HG03103 (cell line): ENCODE measurements around the gene RASD2.

Experiments used
- ATAC-seq: cut with Tn5 transposase; IDR thresholded peaks from one replicate; pipeline ENCODE4 v1.9.1; 2021; ENCODE audit warnings: low read depth; ENCODE audit not compliant: unreplicated experiment

Gene RASD2

DNA sequence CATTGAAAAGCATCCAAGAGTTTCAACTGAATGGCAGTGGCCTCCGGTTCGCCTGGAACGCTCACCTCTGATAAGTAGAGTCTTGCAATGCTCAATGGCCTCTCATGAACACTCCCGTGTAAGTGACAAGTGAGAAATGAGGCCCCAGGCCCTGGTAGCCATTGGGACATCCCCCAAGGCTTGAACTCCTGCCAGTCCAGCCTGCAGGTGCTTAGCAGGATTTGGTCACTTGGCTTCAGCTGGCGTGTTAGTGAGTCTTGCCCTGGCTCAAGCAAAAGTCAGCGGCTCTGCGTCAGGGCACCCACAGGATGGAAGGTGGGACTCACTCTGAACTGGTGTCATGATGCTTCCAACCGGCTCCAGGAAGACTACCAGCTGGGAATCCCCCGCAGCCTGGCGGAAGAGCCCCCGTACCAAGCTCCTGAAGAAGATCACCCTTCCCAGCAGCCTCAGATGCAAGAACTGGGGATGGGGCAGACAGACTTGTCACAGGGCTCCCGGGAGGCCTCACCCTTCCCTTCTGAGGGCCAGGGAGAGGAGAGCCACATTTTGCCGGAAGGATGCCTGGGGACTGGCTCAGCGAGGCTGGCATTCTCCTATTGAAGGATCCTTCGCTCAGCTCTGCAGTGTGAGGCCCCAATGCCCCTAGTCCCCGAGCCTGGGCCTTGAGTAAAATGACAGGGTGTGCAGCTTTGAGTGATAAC is 57.2 kb downstream of the RASD2 start:
- ATAC-seq = no peak

DNA sequence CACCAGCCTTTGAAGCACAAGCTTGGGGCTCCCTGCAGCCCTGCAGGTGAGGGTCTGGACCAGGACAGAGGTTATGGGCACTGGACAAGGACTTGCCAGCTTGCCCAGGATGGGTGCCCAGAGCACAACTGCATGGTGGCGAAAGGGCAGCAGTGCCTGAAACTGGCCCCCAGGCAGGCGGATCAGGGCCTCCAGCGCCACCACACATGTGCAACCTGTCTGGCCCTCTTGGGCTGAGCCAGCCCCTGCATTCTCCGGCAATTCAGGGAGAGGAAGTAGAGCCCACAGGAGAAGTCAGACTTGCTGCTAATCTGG is 57.7 kb downstream of the RASD2 start:
- no peak for ATAC-seq

DNA sequence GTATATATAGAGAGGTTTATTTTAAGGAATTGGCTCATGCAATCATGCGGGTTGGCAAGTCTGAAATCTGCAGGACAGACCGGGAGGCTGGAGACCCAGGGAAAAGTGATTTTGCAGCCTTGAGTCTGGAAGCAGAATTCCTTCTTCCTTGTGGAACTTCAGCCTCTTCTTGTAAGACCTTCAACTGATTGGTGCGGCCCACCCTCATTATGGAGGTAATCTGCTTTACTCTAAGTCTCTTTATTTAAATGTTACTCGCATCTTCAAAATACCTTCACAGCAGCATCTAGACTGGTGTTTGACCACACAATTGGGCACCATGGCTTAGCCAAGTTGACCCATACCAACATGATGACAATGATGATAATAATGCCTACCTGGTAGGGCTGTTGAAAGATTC is 58.7 kb downstream of the RASD2 start:
- no peak for ATAC-seq

DNA sequence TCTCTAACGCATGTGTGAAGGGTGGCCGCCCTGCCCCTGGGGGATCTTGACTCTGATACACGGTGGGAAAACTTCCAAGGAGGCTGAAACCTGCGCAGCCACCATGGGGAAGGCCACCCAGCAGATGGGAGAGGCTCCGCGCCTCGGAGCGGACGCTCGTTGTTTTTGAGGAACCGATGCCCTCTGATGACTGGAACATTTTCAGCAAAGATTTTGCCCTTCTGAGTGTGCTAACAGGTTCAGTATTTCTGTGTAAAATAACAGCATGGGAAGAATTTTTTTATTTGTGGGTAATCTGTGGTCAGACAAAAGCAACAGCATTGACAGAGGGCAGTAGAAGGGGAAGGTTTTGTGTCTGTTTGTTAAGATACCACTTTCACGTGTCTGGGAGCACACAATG is 59.8 kb downstream of the RASD2 start:
- ATAC-seq = no peak

DNA sequence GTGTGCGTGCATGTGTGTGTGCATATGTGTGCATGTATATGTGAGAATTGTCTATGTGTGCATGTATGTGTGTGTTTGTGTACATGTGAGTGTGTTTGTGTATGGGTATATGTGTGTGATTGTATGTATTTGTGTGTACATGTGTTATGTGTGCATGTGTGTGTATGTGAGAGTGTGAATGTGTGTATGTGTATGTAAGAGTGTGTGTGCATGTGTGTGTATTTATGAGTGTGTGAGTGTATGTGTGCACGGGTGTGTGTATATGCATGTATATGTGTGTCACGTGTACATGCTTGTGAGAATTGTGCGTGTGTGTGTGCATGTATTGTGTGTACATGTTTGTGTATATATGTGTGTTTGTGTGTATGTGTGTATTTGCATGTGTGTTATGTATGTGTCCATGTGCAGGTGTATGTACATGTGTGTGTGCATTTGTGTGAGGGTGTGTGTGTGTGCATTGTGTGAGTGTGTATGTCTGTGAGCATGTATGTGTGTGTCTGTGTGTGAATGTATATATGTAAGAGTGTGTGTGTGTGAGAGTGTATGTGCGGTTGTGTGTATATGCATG is 60.5 kb downstream of the RASD2 start:
- no peak for ATAC-seq

DNA sequence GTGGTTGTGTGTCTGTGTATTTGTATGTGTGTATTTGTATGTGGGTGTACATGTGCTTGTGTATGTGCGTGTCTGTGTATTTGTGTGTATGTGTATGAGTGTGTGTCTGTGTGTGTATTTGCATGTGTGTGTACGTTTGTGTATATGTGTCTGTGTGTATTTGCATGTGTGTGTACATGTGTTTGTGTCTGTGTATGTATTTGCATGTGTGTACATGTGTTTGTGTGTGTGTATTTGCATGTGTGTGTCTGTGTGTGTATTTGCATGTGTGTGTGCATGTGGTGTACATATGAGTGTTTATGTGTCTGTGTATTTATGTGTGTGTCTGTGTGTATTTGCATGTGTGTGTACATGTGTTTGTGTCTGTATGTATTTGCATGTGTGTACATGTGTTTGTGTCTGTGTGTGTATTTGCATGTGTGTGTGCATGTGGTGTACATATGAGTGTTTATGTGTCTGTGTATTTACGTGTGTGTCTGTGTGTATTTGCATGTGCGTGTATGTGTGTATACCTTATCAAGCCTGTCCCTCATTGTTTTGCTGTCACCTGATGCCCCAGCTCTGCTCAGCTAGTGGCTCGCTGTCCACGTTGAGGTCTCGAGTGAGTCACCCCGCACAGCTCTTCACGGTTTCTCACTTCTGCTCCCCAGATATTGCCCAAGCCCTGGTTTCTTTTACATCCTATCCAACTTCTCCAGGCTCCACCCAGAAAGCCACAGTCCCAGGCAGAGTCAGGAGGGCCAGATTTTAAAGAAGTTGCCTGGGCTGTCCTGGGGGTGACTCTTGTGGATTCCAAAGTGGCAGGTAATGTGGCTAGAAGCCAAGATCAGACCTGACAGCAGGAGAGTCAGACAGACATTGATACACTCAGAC is 61.3 kb downstream of the RASD2 start:
- ATAC-seq = no peak
